H1 (cell line): ENCODE measurements around the gene CAPN13. TPM values are rescaled to one million over a fixed set of nuclear protein-coding genes. Genes with fewer than 3 reads are reported as not detected.

Experiments used
- CTCF ChIA-PET: fragments of 300-600 bp; sonication (Branson Sonifier 250); formaldehyde crosslinking; loops from one replicate; lab custom pipeline; 2021; ENCODE audit not compliant: partially characterized antibody; lab: Charles Lee
- POLR2A ChIA-PET: fragments of 300-600 bp; sonication (Branson Sonifier 250); formaldehyde crosslinking; loops from one replicate; lab custom pipeline; 2021; ENCODE audit warnings: inconsistent platforms; ENCODE audit not compliant: partially characterized antibody; lab: Charles Lee
- DNase-seq, 2 experiments: peaks; one replicate each; pipeline versions ENCODE4 v3.0.0 to v3.0.0-alpha.2; 2010 to 2022; ENCODE audit warnings: low spot score in 2 of 2, low read depth in 1 of 2, mixed read lengths in 1 of 2
- FAIRE-seq: peaks from 2 replicates; lab custom pipeline; 2011; peaks lifted over from hg19 to GRCh38; lab: Jason Lieb, UNC
- H2AFZ ChIP-seq: 2 replicates; pipeline ENCODE4 v1.8.1; 2012; ENCODE audit warnings: low read length, inconsistent platforms
- H2AK5ac ChIP-seq: 2 replicates; pipeline ENCODE4 v1.6.1; 2013; ENCODE audit warnings: low read depth, low read length
- H2BK120ac ChIP-seq: replicated peaks from 2 replicates; pipeline ENCODE3; 2013; ENCODE audit warnings: low read depth, low read length, inconsistent platforms
- H2BK12ac ChIP-seq: 2 replicates; pipeline ENCODE4 v1.6.1; 2013; ENCODE audit warnings: low read depth, low read length
- H2BK15ac ChIP-seq: 2 replicates; pipeline ENCODE4 v1.6.1; 2013; ENCODE audit warnings: low read length
- H2BK20ac ChIP-seq: 2 replicates; pipeline ENCODE4 v1.6.1; 2013; ENCODE audit warnings: low read length
- H2BK5ac ChIP-seq: 2 replicates; pipeline ENCODE4 v1.6.1; 2013; ENCODE audit warnings: low read depth, low read length
- H3K14ac ChIP-seq: 2 replicates; pipeline ENCODE4 v1.6.1; 2013; ENCODE audit warnings: inconsistent platforms; ENCODE audit not compliant: insufficient read length
- H3K18ac ChIP-seq: 2 replicates; pipeline ENCODE4 v1.6.1; 2013; ENCODE audit warnings: low read length; ENCODE audit errors: extremely low read depth
- H3K23ac ChIP-seq: 2 replicates; pipeline ENCODE4 v1.6.1; 2013; ENCODE audit warnings: inconsistent platforms; ENCODE audit not compliant: insufficient read length
- H3K23me2 ChIP-seq: 2 replicates; pipeline ENCODE4 v1.6.1; 2013; ENCODE audit warnings: low read depth, low read length
- H3K27ac ChIP-seq: 2 replicates; pipeline ENCODE4 v1.6.1; 2011; ENCODE audit warnings: low read depth, low read length, inconsistent platforms
- H3K27me3 ChIP-seq, 4 experiments: replicated peaks in 1 of 4; 1 replicate in 1 of 4; 2 replicates in 3 of 4; pipeline versions ENCODE4 v1.6.1 to v1.8.1; 2011 to 2013; ENCODE audit warnings: low read length in 3 of 4, mild to moderate bottlenecking in 3 of 4, inconsistent platforms in 2 of 4, mixed read lengths in 2 of 4, moderate library complexity in 1 of 4; ENCODE audit not compliant: control insufficient read depth in 3 of 4, insufficient read depth in 3 of 4; ENCODE audit errors: extremely low read depth in 1 of 4
- H3K36me3 ChIP-seq, 4 experiments: 2 replicates each; pipeline versions ENCODE4 v1.6.1 to v1.8.1; 2011 to 2013; ENCODE audit warnings: mild to moderate bottlenecking in 4 of 4, low read length in 3 of 4, moderate library complexity in 2 of 4, control low read depth in 1 of 4, inconsistent platforms in 1 of 4; ENCODE audit not compliant: insufficient read depth in 4 of 4, control insufficient read depth in 2 of 4
- H3K4ac ChIP-seq: replicated peaks from 2 replicates; pipeline ENCODE3; 2013; ENCODE audit warnings: low read length, low read depth, mixed read lengths, inconsistent platforms; ENCODE audit not compliant: insufficient read length
- H3K4me1 ChIP-seq, 4 experiments: replicated peaks in 1 of 4; 1 replicate in 1 of 4; 2 replicates in 3 of 4; pipeline versions ENCODE4 v1.6.1 to v1.8.1; 2011 to 2013; ENCODE audit warnings: low read length in 3 of 4, inconsistent platforms in 2 of 4, mixed read lengths in 1 of 4; ENCODE audit not compliant: insufficient read depth in 4 of 4, control insufficient read depth in 3 of 4
- H3K4me2 ChIP-seq, 2 experiments: 2 replicates each; pipeline versions ENCODE4 v1.6.1 to v1.8.1; 2011 to 2013; ENCODE audit warnings: low read depth in 2 of 2, low read length in 2 of 2, control low read depth in 1 of 2, inconsistent platforms in 1 of 2, mild to moderate bottlenecking in 1 of 2; ENCODE audit not compliant: insufficient read depth in 1 of 2
- H3K4me3 ChIP-seq, 4 experiments: fragments of 200-600, 300-600 bp in 1 of 4; sonication (generic), shearing (Covaris generic), sonication (Bioruptor Twin) in 1 of 4; 2 replicates each; pipeline versions ENCODE4 v1.5.1 to v1.8.1; 2011 to 2016; ENCODE audit warnings: low read length in 4 of 4, low read depth in 3 of 4, control low read depth in 2 of 4, inconsistent platforms in 2 of 4, mild to moderate bottlenecking in 2 of 4, mixed read lengths in 1 of 4, moderate library complexity in 1 of 4; ENCODE audit not compliant: insufficient read depth in 2 of 4; ENCODE audit errors: extremely low read depth in 1 of 4
- H3K56ac ChIP-seq: replicated peaks from 2 replicates; pipeline ENCODE3; 2013; ENCODE audit warnings: low read depth, mild to moderate bottlenecking, mixed read lengths, low read length, inconsistent platforms; ENCODE audit not compliant: insufficient read length
- H3K79me1 ChIP-seq: 2 replicates; pipeline ENCODE4 v1.6.1; 2013; ENCODE audit warnings: low read depth, low read length, control low read depth
- H3K79me2 ChIP-seq, 2 experiments: 2 replicates each; pipeline versions ENCODE4 v1.6.1 to v1.8.1; 2012 to 2013; ENCODE audit warnings: low read length in 2 of 2, mild to moderate bottlenecking in 2 of 2, inconsistent platforms in 1 of 2; ENCODE audit not compliant: insufficient read depth in 2 of 2, control insufficient read depth in 1 of 2
- H3K9ac ChIP-seq, 4 experiments: replicated peaks in 1 of 4; 1 replicate in 1 of 4; 2 replicates in 3 of 4; pipeline versions ENCODE4 v1.6.1 to v1.8.1; 2011 to 2013; ENCODE audit warnings: low read depth in 3 of 4, low read length in 3 of 4, control low read depth in 2 of 4, mild to moderate bottlenecking in 2 of 4, moderate library complexity in 2 of 4, inconsistent platforms in 1 of 4; ENCODE audit errors: extremely low read depth in 1 of 4
- H3K9me3 ChIP-seq, 2 experiments: 2 replicates each; pipeline versions ENCODE4 v1.6.1 to v1.8.1; 2012 to 2013; ENCODE audit warnings: mild to moderate bottlenecking in 2 of 2, moderate library complexity in 2 of 2, control low read depth in 1 of 2, inconsistent platforms in 1 of 2, low read depth in 1 of 2, low read length in 1 of 2, mixed read lengths in 1 of 2; ENCODE audit not compliant: insufficient read depth in 2 of 2
- H4K20me1 ChIP-seq, 2 experiments: replicated peaks in 1 of 2; 2 replicates each; pipeline versions ENCODE3 to v1.8.1; 2011 to 2013; ENCODE audit warnings: inconsistent platforms in 2 of 2, low read length in 2 of 2, mild to moderate bottlenecking in 1 of 2; ENCODE audit not compliant: insufficient read depth in 2 of 2, control insufficient read depth in 1 of 2
- H4K5ac ChIP-seq: 2 replicates; pipeline ENCODE4 v1.6.1; 2013; ENCODE audit warnings: low read length, low read depth, mixed read lengths, inconsistent platforms; ENCODE audit not compliant: insufficient read length
- H4K8ac ChIP-seq: 2 replicates; pipeline ENCODE4 v1.8.0; 2013; ENCODE audit warnings: mild to moderate bottlenecking, moderate library complexity, low read length, inconsistent platforms; ENCODE audit not compliant: insufficient read depth; ENCODE audit errors: extremely low read depth
- H4K91ac ChIP-seq: replicated peaks from 2 replicates; pipeline ENCODE3; 2013; ENCODE audit warnings: low read length, mixed read lengths, inconsistent platforms; ENCODE audit not compliant: insufficient read length
- BCL11A ChIP-seq, 2 experiments: IDR thresholded peaks; one replicate each; pipeline ENCODE4 v1.6.1; 2011; ENCODE audit warnings: low read depth in 2 of 2, low read length in 2 of 2, mild to moderate bottlenecking in 2 of 2
- BRCA1 ChIP-seq: IDR thresholded peaks from 2 replicates; pipeline ENCODE4 v1.6.1; 2012; ENCODE audit warnings: low read depth, low read length, improper control_type of control experiment
- EZH2 ChIP-seq: fragments of 200-600 bp; sonication (generic); IDR thresholded peaks from 2 replicates; pipeline ENCODE4 v1.7.1; 2012; ENCODE audit warnings: low read depth, mild to moderate bottlenecking, moderate library complexity, low read length, inconsistent platforms; ENCODE audit not compliant: severe bottlenecking
- FOSL1 ChIP-seq: IDR thresholded peaks from 2 replicates; pipeline ENCODE4 v1.6.1; 2011; ENCODE audit warnings: mild to moderate bottlenecking, low read depth, low read length, moderate library complexity; ENCODE audit not compliant: insufficient read depth
- HDAC2 ChIP-seq, 2 experiments: fragments of 300-600 bp in 1 of 2; sonication (generic) in 1 of 2; IDR thresholded peaks; 2 replicates each; pipeline ENCODE4 v1.6.1; 2011 to 2012; ENCODE audit warnings: low read depth in 2 of 2, low read length in 2 of 2, mild to moderate bottlenecking in 2 of 2, moderate library complexity in 2 of 2, borderline replicate concordance in 1 of 2, inconsistent platforms in 1 of 2
- SIRT6 ChIP-seq: IDR thresholded peaks from one replicate; pipeline ENCODE4 v1.7.1; 2012; ENCODE audit warnings: low read length, inconsistent platforms
- WGBS, 2 experiments: shearing (Covaris generic) in 1 of 2; methylation state at CpG; one replicate each; pipeline versions ENCODE4 v1.1.6 to v1.1.7; 2013 to 2015; ENCODE audit warnings: low lambda C conversion rate in 2 of 2, mixed read lengths in 2 of 2, inconsistent platforms in 1 of 2, low coverage in 1 of 2, missing lambda C conversion rate in 1 of 2; ENCODE audit not compliant: insufficient replicate concordance in 2 of 2, insufficient coverage in 1 of 2, insufficient read length in 1 of 2; ENCODE audit errors: extremely low coverage in 1 of 2, missing lambda C conversion rate in 1 of 2; 5-methylcytosine and 5-hydroxymethylcytosine counted together
- polyA plus RNA-seq, 7 experiments: library from polyadenylated mRNA; depleted of rRNA in 3 of 7; stranded (reverse) in 5 of 7; unstranded in 2 of 7; fragments of >200 nt in 5 of 7; fragments of 200-250 nt in 2 of 7; gene quantifications; 1 replicate in 5 of 7; 2 replicates in 1 of 7; 4 replicates in 1 of 7; pipeline versions ENCODE4 v1.2.1 to v1.2.3, GENCODE V29; 2011 to 2013; ENCODE audit warnings: missing spikeins in 2 of 7, mixed read lengths in 2 of 7
- total RNA-seq: library from RNA; stranded (reverse); fragmentation: NEBNext Ultra II Directional; extraction: Animal tissue kit (Norgen Biotek cat#: 25700); gene quantifications from 2 replicates; pipeline ENCODE4 v1.2.1, GENCODE V29; 2021

Gene CAPN13
- total and polyA plus RNA-seq, 2 of the 8 experiments (the other 6 are each of a cell fraction or from before 2014, with no cell fraction given), result 2.4 TPM

- Histone ChIP-seq H2AK5ac (no peak overlapping the region), H3K4me3 (no peak overlapping the region), H3K27me3 (no peaks in the 10 kb centered on the region), H2BK20ac (no peak overlapping the region), H2BK5ac (no peak overlapping the region), H3K23me2 (no peaks in the 10 kb centered on the region), H4K5ac (no peak overlapping the region), H2BK120ac (no peak overlapping the region), H3K9me3 (no peaks in the 10 kb centered on the region), H3K4me2 (no peak overlapping the region), H2BK15ac (no peak overlapping the region), H3K79me1 (no peaks in the 10 kb centered on the region), H4K8ac (no peak overlapping the region; the same call in 1 of the 2 replicates), H3K79me2 (no peaks in the 10 kb centered on the region), H3K9ac (no peak overlapping the region), H3K27ac (no peak overlapping the region), H3K4ac (no peak overlapping the region), H3K18ac (no peak overlapping the region), H4K91ac (no peak overlapping the region), H3K4me1 (0 out of 7 replicates have a peak, but pooled peaks cover 0 to 2% (median 0%) of the 10 kb centered on the region in 4 experiments), H2AFZ (no peak overlapping the region), H3K14ac (no peak overlapping the region), H3K56ac (no peak overlapping the region), H4K20me1 (no peaks in the 10 kb centered on the region), H3K23ac (no peak overlapping the region), H2BK12ac (no peak overlapping the region), H3K36me3 (no peaks in the 10 kb centered on the region)
- CTCF ChIA-PET, result interaction anchor here (1.2 kb wide), 1 partner anchor 180 kb away, joined by 3 read pairs; no protein-coding TSS in a partner anchor
- FAIRE-seq (no peak), DNase-seq (peak in 1 of 2 experiments; percentile 19)
- no peak for TF ChIP-seq BCL11A (IDR thresholded peaks at IDR 0.05; ENCODE audit: low read depth in 2 of 2, low read length in 2 of 2)
- no peak for TF ChIP-seq SIRT6
- no peak for TF ChIP-seq FOSL1
- TF ChIP-seq BRCA1, result no peak
- no peak for TF ChIP-seq EZH2
- no peak for TF ChIP-seq HDAC2 (IDR thresholded peaks at IDR 0.05; ENCODE audit: borderline replicate concordance in 1 of 2, low read depth in 2 of 2, low read length in 2 of 2)
- WGBS, 2 experiments, result 86% methylated on average over 7 of the region's 7 CpGs; no CpG with 5 or more reads in 1 of the 2 experiments
- POLR2A ChIA-PET, result no interaction called here
These were observed 31.4 kb downstream of the CAPN13 start for GRCh38 chr2:30775833-30776232.
